Measurements from ENCODE around the gene TUBE1. TPM values are rescaled to one million over a fixed set of nuclear protein-coding genes. Genes with fewer than 3 reads are reported as not detected.

Gene TUBE1, protein sequence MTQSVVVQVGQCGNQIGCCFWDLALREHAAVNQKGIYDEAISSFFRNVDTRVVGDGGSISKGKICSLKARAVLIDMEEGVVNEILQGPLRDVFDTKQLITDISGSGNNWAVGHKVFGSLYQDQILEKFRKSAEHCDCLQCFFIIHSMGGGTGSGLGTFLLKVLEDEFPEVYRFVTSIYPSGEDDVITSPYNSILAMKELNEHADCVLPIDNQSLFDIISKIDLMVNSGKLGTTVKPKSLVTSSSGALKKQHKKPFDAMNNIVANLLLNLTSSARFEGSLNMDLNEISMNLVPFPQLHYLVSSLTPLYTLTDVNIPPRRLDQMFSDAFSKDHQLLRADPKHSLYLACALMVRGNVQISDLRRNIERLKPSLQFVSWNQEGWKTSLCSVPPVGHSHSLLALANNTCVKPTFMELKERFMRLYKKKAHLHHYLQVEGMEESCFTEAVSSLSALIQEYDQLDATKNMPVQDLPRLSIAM
- total RNA-seq: 49.6 and 49.8 TPM in 2 replicates

DNA sequence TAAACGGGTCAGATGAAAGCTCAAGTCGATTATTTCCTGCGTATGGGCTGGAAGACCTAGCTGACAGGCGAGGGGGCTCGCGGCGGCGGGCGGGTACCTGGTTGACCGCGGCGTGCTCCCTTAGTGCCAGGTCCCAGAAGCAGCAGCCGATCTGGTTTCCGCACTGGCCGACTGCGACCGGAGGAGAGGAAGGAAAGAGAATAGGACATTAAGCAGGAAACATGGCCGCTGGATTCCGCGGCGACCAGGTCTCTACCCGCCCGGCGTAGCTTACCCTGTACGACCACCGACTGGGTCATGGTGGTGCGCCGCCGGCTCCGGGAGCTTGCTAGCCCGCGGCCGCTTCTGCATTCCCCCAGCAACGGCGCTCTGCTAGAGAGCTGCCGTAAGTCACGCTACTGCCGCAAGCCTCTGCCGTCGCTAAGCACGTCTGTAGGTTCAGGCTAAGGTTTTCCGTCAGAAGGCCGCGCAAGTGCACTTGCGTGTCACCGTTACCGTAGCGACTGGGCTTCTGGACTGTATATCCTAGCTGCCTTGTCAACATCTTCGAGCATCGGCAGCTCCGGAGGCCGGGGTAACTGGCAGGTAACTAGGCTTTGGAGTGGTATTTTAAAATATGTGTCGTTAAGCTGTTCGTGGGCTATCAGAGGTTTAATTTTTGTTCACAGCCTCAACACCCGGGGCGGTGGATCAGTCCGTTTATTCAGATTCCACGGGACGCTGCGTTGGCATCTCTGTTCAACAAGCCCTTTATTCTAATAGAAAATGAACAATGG is at the start of gene TUBE1, which contains the start of gene FAM229B:
Gene TUBE1 (minus strand): TSS at position 347 of the 776 bp plus-strand sequence. CDS start 48 bp downstream, at position 299.
Gene FAM229B (plus strand): TSS at position 456 of the 776 bp plus-strand sequence. CDS start 11,693 bp downstream, outside the sequence.
- Histone ChIP-seq H3K79me2 (ENCODE audit: insufficient read depth, low read length) (peaks cover 5% of the 10 kb centered on the region), H3K36me3 (ENCODE audit: insufficient read depth, low read length) (peaks cover 16% of the 10 kb centered on the region), H2AFZ (ENCODE audit: low read length) (peak within 1 kb of the TSS; percentile 82), H3K4me1 (ENCODE audit: insufficient read depth, low read length) (peaks cover 5% of the 10 kb centered on the region), H4K20me1 (ENCODE audit: insufficient read depth, low read length) (no peaks in the 10 kb centered on the region), H3K27ac (ENCODE audit: low read depth, low read length) (peak within 1 kb of the TSS; percentile 93), H3K27me3 (ENCODE audit: insufficient read depth, low read length) (no peaks in the 10 kb centered on the region), H3K4me3 (ENCODE audit: insufficient read depth, low read length) (peak within 1 kb of the TSS; percentile 93), H3K9me3 (ENCODE audit: low read depth, low read length) (no peaks in the 10 kb centered on the region), H3K4me2 (ENCODE audit: insufficient read depth, low read length) (peak within 1 kb of the TSS; percentile 89)
- DNase-seq (ENCODE audit: insufficient read length, low spot score, missing footprints): peak; percentile 93
- TF ChIP-seq, protein P1, sequence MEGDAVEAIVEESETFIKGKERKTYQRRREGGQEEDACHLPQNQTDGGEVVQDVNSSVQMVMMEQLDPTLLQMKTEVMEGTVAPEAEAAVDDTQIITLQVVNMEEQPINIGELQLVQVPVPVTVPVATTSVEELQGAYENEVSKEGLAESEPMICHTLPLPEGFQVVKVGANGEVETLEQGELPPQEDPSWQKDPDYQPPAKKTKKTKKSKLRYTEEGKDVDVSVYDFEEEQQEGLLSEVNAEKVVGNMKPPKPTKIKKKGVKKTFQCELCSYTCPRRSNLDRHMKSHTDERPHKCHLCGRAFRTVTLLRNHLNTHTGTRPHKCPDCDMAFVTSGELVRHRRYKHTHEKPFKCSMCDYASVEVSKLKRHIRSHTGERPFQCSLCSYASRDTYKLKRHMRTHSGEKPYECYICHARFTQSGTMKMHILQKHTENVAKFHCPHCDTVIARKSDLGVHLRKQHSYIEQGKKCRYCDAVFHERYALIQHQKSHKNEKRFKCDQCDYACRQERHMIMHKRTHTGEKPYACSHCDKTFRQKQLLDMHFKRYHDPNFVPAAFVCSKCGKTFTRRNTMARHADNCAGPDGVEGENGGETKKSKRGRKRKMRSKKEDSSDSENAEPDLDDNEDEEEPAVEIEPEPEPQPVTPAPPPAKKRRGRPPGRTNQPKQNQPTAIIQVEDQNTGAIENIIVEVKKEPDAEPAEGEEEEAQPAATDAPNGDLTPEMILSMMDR (IDR thresholded peaks at IDR 0.05; ENCODE audit: extremely low read depth, low read depth, low read length): no peak

DNA sequence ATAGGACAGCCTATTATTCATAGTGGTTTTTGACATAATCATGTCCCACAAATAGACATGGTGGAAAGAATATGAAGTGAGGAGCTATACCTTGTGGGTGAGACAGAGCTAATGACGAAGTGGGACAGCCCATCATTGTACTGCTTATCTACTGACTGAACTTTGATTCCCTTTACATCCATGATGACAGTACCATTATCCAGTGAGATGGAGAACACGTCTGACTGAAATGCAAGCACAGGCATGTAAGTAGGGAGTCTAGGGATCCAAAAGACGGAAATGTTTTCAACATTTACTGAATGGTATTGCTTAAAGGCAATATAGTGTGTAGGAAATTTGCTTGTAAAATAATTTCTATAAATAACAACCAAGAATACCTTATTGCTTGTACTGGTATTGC is 43.6 kb upstream of the TUBE1 start:
- Histone ChIP-seq H3K4me2 (ENCODE audit: insufficient read depth, low read length) (no peak overlapping the region), H4K20me1 (ENCODE audit: insufficient read depth, low read length) (no peaks in the 10 kb centered on the region), H3K4me3 (ENCODE audit: insufficient read depth, low read length) (no peak overlapping the region), H3K27me3 (ENCODE audit: insufficient read depth, low read length) (no peaks in the 10 kb centered on the region), H3K4me1 (ENCODE audit: insufficient read depth, low read length) (no peaks in the 10 kb centered on the region), H3K36me3 (ENCODE audit: insufficient read depth, low read length) (peaks cover 98% of the 10 kb centered on the region), H3K27ac (ENCODE audit: low read depth, low read length) (no peak overlapping the region), H3K9me3 (ENCODE audit: low read depth, low read length) (no peaks in the 10 kb centered on the region), H2AFZ (ENCODE audit: low read length) (no peak overlapping the region), H3K79me2 (ENCODE audit: insufficient read depth, low read length) (no peaks in the 10 kb centered on the region)
- TF ChIP-seq, protein P1 (IDR thresholded peaks at IDR 0.05; ENCODE audit: extremely low read depth, low read depth, low read length): no peak
- DNase-seq (ENCODE audit: insufficient read length, low spot score, missing footprints): no peak

DNA sequence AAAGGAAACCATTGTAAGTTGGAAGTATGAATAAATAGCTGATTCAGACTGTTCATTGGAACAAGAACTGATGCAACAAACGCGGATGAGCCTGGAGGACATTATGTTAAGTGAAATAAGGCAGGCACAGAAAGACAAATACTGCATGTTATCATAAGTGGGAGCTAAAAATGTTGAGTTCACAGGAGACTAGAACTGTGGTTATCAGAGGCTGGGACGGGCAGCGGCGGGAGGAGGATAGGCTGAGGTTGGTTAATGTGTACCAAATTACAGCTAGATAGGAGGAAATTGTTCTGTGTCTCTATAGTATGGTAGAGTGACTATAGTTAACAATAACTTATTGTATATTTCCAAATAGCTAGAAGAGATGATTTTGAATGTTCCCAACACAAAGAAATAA is 40.9 kb upstream of the TUBE1 start:
- Histone ChIP-seq H3K79me2 (ENCODE audit: insufficient read depth, low read length) (no peaks in the 10 kb centered on the region), H3K9me3 (ENCODE audit: low read depth, low read length) (no peaks in the 10 kb centered on the region), H3K4me2 (ENCODE audit: insufficient read depth, low read length) (no peak overlapping the region), H2AFZ (ENCODE audit: low read length) (no peak overlapping the region), H3K36me3 (ENCODE audit: insufficient read depth, low read length) (peaks cover 97% of the 10 kb centered on the region), H3K4me3 (ENCODE audit: insufficient read depth, low read length) (no peak overlapping the region), H3K27me3 (ENCODE audit: insufficient read depth, low read length) (no peaks in the 10 kb centered on the region), H3K4me1 (ENCODE audit: insufficient read depth, low read length) (no peaks in the 10 kb centered on the region), H3K27ac (ENCODE audit: low read depth, low read length) (no peak overlapping the region), H4K20me1 (ENCODE audit: insufficient read depth, low read length) (no peaks in the 10 kb centered on the region)
- TF ChIP-seq, protein P1 (IDR thresholded peaks at IDR 0.05; ENCODE audit: extremely low read depth, low read depth, low read length): no peak
- no peak for DNase-seq (ENCODE audit: insufficient read length, low spot score, missing footprints)

All from osteoblast (primary cell).